Measurements from ENCODE around the gene CHST3. TPM values are rescaled to one million over a fixed set of nuclear protein-coding genes. Genes with fewer than 3 reads are reported as not detected.
A peak's percentile ranks its signal among the peaks of the same experiment; 100 is the strongest.

The CHST3 gene
- total and polyA plus RNA-seq, 10 donors, result 0.28 to 8.7 (median 4.5) TPM

DNA sequence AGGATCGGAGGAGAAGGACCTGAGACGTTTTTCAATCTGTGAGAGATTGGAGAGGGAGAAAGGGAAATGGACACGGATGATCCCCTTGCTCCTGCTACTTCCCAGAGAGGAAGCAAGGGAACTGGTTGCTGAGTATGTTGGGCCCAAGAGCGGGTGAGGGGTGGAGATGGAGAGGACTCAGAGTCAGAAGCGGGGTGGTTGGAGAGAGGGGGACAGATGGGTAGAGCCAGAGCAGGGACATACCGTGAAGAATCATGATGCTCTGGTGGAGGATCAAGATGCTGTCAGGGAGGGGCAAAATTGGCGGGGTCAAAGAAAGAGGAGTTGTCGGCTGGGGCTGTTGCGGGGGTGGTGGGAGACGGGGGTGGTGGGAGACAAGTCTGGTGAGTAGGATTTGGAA, 2.4 kb upstream of the CHST3 start:
- TF ChIP-seq POLR2AphosphoS5 (IDR thresholded peaks at IDR 0.05) (no peak), POLR2A (IDR thresholded peaks at IDR 0.05) (no peak)
- TF ChIP-seq, protein P1, sequence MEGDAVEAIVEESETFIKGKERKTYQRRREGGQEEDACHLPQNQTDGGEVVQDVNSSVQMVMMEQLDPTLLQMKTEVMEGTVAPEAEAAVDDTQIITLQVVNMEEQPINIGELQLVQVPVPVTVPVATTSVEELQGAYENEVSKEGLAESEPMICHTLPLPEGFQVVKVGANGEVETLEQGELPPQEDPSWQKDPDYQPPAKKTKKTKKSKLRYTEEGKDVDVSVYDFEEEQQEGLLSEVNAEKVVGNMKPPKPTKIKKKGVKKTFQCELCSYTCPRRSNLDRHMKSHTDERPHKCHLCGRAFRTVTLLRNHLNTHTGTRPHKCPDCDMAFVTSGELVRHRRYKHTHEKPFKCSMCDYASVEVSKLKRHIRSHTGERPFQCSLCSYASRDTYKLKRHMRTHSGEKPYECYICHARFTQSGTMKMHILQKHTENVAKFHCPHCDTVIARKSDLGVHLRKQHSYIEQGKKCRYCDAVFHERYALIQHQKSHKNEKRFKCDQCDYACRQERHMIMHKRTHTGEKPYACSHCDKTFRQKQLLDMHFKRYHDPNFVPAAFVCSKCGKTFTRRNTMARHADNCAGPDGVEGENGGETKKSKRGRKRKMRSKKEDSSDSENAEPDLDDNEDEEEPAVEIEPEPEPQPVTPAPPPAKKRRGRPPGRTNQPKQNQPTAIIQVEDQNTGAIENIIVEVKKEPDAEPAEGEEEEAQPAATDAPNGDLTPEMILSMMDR (IDR thresholded peaks at IDR 0.05 in 8 of 11, conservative IDR thresholded peaks at IDR 0.05 in 3 of 11), result no peak
- H3K27me3 ChIP-seq (replicated peaks in 1 of 7), result peaks cover 0 to 58% (median 20%) of the 10 kb centered on the region in 7 donors
- no peaks in the 10 kb centered on the region for H3K9me3 ChIP-seq
- H3K27ac ChIP-seq, result no peak overlapping the region
- peaks cover 0 to 35% (median 26%) of the 10 kb centered on the region in 6 donors for H3K4me1 ChIP-seq
- no peaks in the 10 kb centered on the region for H3K36me3 ChIP-seq
- intact Hi-C loops (cut with DNase I; ENCODE audit: low total_unique reads), result no loop called here
- no peak for DNase-seq
- 84 to 93% (median 91%) methylated on average over 10 of the region's 10 CpGs for WGBS, 5 donors
- H3K4me3 ChIP-seq, result no peak overlapping the region

DNA sequence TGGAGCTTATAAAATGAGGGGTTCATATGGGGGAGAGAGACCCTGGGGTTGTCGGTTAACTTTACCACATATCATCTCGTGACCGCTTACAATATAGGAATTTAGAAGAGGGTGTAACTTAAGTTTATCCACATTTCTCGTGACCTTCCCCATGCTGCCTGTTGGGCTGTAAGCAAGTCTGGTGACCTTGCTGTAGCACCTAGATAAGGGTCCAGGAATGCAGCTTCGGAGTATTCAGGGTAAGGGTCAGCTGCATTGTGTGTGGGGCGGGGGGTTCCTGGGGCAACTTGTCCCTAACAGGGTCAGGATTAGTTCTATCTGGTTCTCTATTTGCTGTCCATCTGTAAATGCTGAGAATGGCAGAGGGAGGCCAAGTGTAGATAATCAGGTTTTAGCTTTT, 1.3 kb upstream of the CHST3 start:
- peak overlapping the region in 5 of 8 donors; percentile 76 to 86 (median 80) for H3K27ac ChIP-seq
- H3K9me3 ChIP-seq, result no peaks in the 10 kb centered on the region
- TF ChIP-seq POLR2A (IDR thresholded peaks at IDR 0.05) (no peak), POLR2AphosphoS5 (IDR thresholded peaks at IDR 0.05) (no peak)
- TF ChIP-seq, protein P1 (IDR thresholded peaks at IDR 0.05 in 8 of 11, conservative IDR thresholded peaks at IDR 0.05 in 3 of 11), result no peak
- H3K27me3 ChIP-seq (replicated peaks in 1 of 7), result peaks cover 0 to 62% (median 20%) of the 10 kb centered on the region in 7 donors
- no peak for DNase-seq
- H3K4me3 ChIP-seq, result no peak overlapping the region
- peaks cover 0 to 35% (median 26%) of the 10 kb centered on the region in 6 donors for H3K4me1 ChIP-seq
- no peaks in the 10 kb centered on the region for H3K36me3 ChIP-seq
- intact Hi-C loops (cut with DNase I; ENCODE audit: low total_unique reads), result no loop called here
- 82 to 93% (median 89%) methylated on average over 6 of the region's 6 CpGs for WGBS, 5 donors

GRCh38 chr10:71963351-71964097, 671 bp upstream of the CHST3 start:
- Histone ChIP-seq H3K36me3 (no peaks in the 10 kb centered on the region), H3K4me3 (peak overlapping the region; percentile 35 to 73 (median 50)), H3K27me3 (replicated peaks in 1 of 7) (peaks cover 0 to 62% (median 20%) of the 10 kb centered on the region in 7 donors), H3K27ac (peak overlapping the region in 7 of 8 donors; percentile 76 to 86 (median 80)), H3K4me1 (peaks cover 0 to 35% (median 26%) of the 10 kb centered on the region in 6 donors), H3K9me3 (no peaks in the 10 kb centered on the region)
- TF ChIP-seq, protein P1 (IDR thresholded peaks at IDR 0.05 in 8 of 11, conservative IDR thresholded peaks at IDR 0.05 in 3 of 11), result no peak
- TF ChIP-seq POLR2AphosphoS5 (IDR thresholded peaks at IDR 0.05), result peak in 2 of 3 donors; percentile 8 to 12
- 35 to 44% (median 36%) methylated on average over 26 to 42 of the region's 42 CpGs for WGBS, 5 donors
- no peak for DNase-seq
- intact Hi-C loops (cut with DNase I; ENCODE audit: low total_unique reads), result no loop called here

- peaks cover 0 to 51% (median 20%) of the 10 kb centered on the region in 7 donors for H3K27me3 ChIP-seq (replicated peaks in 1 of 7)
- no peaks in the 10 kb centered on the region for H3K36me3 ChIP-seq
- WGBS, 5 donors, result 6 to 15% (median 7%) methylated on average over 19 to 48 of the region's 48 CpGs
- no peaks in the 10 kb centered on the region for H3K9me3 ChIP-seq
- peak overlapping the region in 7 of 8 donors; percentile 76 to 86 (median 80) for H3K27ac ChIP-seq
- peaks cover 0 to 35% (median 24%) of the 10 kb centered on the region in 6 donors for H3K4me1 ChIP-seq
- TF ChIP-seq, protein P1 (IDR thresholded peaks at IDR 0.05 in 8 of 11, conservative IDR thresholded peaks at IDR 0.05 in 3 of 11), result no peak
- TF ChIP-seq POLR2AphosphoS5 (IDR thresholded peaks at IDR 0.05) (peak; percentile 41 to 54 (median 53)), POLR2A (IDR thresholded peaks at IDR 0.05) (no peak)
- intact Hi-C loops (cut with DNase I; ENCODE audit: low total_unique reads), result no loop called here
- no peak for DNase-seq
- peak overlapping the region; percentile 35 to 73 (median 50) for H3K4me3 ChIP-seq
These were observed 734 bp downstream of the CHST3 start for GRCh38 chr10:71964743-71965515.

Measured in spleen (tissue), 11 donors.